HG03064 (cell line): ENCODE measurements around the gene MACROH2A1.

ENCODE experiments used
- ATAC-seq: cut with Tn5 transposase; IDR thresholded peaks from one replicate; pipeline ENCODE4 v1.9.1; 2021; ENCODE audit warnings: low read depth; ENCODE audit not compliant: unreplicated experiment

Gene MACROH2A1

DNA sequence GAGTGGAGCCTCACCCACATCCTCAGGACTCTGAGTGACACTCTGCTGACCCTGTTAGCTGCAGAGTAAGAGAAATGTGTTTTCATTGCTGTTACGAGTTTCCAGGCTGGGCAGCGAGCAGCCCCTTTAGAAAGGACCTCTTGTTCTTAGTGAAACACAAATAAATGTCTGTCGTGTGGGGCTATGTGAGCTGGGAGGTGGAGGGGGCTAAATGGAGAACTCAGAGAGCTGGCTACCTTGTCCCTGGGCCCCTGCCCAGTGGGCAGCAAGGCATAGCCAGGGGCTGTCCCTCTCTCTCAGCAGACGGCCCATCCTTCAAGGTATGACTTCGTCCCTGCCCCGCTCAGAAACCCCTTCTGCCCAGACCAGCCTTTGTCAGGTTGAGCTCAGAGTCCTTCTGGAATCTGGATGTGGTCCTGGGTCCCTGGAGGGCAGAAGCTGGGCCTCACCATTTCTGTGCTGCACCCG lies 38.0 kb upstream of the MACROH2A1 start:
- no peak for ATAC-seq

DNA sequence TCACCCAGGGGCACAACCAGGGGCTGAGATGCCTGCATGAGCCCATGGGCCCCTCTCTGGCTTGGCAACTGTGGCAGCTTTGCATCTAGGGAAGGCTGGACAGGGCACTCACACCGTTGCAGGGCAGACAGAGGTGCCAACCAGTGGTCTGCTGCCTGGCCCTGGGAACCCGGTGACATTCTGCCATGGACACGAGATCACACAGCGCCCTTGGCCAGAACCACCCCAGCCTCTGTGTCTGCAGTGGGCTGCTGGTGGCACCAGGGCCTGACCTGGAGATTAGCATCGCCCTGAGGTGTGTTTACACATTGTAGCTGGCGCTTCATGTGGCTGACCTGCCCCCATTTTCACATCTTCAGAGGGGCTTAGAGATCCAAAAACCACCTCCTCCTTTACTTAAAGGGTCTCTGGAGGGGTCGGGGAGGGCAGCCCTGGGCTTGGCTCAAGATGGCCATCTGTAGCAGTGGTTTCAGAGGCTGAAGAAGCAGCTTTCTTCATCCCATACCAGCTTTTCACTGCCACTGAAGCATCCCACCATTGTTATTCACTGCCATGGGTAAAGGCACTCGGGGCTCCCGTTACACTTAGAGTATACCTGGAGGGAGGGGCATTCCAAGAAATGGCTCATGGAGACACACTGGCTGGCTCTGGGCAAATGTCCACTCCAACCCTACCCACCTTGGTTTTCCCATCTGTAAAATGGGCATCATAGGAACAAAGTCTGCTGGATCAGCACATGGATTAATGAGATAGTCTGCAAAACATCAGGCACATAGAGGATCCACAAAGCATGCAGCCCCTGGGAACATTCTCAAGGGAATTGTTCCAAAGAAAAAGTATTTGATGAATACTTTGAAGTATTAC lies 36.7 kb upstream of the MACROH2A1 start:
- no peak for ATAC-seq

DNA sequence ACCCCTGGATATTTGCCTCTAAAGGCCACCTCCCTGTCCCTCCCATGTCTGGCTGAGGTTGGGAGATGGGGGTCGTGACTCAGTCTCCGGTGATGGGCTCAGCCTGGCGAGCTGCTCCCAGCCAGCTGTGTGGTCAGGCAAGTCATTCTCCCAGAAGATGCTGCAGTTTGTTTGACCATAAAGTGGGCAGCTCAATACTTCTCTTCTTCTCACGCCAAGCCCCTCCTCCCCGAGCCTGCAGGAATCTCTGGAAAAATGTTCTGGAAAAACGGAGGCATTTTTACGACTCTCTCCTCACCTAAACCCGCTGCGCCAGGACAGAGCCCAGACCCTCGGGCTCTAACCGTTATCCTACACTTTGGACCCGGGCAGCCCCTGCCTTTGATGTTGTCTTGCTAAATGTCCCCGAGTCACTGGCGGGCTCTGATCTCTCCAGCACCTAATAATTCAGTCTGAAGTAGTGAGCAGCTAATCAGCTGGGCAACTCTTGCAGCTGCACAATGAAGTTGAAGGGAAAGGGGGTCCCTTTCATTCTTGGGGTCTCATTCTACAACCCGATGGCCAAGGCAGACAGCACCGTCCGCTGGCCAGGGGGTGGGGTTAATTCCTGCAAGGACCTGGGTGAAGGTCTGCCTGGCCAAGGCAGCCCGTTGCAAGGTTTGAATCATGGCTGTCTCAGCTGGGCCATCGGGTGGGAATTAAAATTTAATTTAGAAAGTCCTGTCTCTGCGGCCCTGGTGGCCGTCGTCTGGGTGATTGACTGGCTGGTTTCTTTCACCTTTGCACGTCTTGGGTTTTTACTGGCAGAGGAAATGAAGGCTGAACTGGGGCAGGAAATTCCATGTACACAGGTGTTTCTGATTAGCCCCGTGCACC lies 35.8 kb upstream of the MACROH2A1 start:
- no peak for ATAC-seq

DNA sequence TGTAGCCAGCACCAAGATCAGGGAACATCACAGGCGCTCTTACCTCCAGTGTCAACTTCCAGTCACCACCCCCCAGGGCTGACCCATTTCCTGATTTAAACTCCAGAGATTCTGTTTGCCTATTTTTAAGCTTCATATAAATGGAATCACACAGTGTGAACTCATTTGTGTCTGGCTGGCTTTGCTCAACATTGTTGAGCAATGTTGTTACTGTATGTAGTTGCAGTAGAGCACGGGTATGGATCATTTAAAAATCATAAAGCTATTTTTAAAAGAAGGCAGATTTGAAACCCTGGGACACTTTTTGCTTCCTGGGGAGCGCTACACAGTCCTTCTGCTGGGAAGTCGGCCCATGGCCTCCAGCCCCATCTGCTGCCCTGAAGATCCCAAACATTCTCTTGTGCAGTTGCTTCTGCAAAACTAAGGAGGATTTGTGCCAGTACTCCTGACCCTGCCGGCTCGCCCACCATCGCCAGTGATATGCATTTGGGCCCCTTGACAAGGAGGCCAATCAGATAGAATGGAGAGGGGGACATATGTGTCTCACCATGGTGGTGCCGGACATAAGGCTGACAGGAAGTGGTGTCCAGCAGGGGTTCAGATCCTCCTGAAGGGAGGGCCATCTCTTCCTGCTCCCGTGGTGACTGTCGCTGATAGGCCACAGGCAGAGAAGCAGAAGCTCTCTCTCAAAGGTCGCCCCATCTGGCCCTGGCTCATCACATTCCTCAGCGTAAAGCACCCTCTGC lies 34.8 kb upstream of the MACROH2A1 start:
- ATAC-seq = no peak

DNA sequence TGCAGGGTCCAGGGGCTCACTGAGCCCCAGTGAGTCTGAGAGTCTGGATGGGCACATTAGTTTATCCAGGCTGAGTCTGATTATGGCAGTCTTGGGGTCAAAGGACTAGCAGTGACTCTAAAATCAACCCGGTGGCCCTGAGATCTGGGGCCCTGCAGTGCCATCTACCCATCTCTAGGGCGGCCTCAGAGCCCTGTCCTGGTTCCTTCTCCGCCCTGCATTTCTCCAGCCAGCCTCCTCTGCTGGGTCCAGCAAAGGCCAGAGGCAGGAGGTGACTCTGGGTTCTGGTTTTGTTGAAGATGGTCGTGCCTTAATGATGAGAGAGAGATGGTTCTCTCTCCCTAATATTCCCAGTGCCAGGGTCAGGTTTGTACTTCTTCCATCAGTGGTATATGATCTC lies 33.1 kb upstream of the MACROH2A1 start:
- ATAC-seq = no peak

DNA sequence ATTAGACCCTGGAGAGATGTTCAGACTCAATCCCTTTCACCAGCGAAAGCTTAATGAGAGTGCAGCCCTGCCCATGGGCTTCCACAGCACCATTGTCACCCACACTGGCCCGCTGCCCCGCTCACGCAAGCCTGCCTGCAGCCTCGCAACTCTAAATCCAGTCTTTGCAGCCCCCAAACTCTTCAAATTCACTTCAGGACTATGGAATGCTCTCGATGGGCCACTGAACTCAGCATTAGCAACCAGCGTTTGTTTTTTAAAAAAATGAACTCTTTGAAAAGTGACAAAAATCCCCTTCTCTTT lies 31.1 kb upstream of the MACROH2A1 start:
- no peak for ATAC-seq

DNA sequence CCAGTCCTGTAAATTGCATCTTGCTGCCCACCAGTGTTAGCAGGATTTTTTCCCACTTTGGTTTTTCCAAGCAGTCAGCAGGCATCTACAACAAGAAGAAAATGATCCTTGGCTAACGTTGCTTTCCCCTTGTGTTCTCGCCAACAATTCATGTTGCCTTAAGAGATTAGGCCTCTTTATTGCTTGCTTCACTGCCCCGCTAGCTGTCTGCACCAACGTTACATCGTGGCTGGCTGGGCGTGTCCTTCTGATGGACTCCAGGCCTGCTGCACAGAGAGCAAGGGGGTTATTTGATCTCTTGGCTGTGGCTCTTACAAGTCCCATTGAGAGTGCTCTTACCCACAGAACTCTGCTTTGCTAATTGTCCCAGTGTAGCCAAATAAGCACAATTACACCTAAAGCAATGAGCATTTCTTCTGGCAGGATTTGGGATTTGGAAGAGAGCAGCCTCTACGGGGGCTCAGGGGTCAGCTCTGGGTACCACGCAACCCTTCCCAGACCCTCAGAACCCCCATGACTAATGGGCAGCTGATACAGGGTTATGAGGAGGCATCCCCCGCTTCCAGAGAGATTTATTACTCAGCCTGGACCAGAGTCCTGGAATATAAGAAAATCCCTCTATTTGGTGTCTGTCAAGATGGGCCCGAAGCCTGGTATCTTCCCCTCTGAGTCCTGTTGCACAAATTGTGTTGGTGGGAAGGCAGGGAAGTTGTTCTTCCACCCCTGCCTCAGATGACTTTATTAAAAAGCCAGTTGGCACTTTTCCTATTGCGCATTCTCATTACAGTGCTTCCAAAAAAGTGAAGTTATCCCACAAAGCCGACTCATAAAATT lies 30.5 kb upstream of the MACROH2A1 start:
- ATAC-seq = no peak

DNA sequence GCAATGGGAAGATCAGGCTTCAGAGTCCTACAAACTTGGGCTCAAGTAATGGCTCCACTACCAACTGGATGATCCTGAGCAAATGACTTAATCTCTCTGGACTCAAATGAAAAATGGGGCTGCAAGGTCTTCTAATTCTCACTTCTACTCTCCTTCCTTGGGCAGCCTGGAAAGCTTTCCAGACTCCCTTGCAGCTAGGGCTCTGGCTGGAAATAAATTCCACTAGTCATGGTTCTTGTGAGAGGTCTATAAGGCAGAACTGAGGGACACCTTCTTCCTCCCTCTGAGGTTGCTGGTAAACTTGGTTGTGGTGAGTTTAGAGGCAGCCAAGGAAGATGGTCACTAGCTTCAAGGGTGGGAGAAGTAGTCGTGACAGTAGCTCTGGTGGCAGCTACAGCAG lies 29.6 kb upstream of the MACROH2A1 start:
- ATAC-seq = no peak

DNA sequence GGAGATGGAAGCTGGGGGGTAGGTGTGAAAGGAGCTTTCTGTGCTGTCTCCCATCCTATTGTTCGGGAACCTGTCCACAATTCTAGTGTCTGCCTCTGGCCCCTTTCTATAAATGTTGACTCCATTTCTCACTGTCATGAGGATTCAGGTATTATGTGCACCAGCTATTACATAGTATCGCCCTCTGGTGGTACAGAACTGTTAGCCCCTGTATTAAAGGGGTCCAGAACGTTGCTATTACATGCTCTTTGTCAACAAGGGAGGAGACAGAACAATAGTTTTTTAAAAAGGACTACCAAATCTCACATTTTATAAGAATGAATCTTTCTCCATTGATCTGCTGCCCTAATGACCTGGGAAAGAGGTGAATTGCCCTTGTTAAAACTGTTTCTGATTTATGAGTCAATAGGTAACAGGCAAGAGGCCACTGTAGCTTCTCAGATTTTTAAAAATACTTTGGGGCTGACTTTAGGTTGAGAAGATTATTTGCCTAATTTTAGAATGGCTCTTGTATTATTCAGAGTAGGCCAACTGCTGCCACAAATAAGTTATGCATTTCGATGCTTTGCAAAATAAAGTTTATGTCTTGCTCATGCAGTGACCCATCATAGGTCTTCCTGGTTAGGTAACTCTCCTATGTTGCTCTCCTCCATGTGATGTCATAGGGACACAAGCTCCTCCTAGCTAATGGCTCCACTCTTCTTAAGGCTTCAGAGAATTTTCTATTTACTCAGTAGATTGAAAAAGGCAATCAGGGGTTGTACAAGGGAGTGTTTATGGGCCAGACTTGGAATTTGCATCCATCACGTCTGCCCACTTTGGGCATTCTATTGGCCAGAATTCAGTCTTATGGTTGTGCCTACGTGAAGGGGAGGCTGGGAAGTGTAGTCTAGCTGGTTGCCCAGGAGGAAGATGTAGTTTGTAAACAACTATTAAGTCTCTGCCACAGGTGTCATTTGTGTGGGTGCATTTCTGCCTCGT lies 27.4 kb upstream of the MACROH2A1 start:
- no peak for ATAC-seq

DNA sequence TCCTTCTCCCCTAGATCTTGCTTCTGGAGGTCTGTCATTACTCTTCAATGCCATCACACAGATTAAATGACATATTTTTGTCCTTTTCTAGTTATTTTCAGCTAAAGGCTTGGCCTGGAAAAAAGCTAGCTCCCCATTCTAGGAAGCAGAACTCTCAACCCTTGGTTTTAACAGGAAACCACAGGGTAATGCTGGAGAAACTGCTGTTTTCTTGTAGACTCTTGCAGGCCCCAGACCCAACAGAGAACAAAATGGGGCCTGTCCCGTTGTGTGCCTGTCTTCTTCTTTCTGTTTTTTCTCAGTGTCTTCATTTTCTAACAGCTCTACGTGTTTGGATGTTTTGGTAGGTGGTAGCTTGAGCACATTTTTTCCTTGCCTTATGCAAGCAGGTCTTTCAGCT lies 26.6 kb upstream of the MACROH2A1 start:
- no peak for ATAC-seq

DNA sequence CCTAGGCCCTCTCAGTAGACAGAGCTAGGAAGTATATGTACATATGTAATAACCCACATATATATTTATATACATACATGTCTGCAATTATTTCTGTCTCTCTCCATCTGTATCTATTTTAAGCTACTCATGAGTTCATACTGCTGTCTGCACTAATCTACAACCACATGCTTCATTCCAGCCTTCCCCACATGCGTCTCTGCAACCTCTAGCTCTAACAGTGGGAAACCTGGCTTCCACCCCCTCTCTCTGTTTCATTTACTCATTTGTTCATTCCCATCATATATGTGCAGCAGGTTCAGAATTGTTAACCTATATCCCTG lies 24.8 kb upstream of the MACROH2A1 start:
- no peak for ATAC-seq

DNA sequence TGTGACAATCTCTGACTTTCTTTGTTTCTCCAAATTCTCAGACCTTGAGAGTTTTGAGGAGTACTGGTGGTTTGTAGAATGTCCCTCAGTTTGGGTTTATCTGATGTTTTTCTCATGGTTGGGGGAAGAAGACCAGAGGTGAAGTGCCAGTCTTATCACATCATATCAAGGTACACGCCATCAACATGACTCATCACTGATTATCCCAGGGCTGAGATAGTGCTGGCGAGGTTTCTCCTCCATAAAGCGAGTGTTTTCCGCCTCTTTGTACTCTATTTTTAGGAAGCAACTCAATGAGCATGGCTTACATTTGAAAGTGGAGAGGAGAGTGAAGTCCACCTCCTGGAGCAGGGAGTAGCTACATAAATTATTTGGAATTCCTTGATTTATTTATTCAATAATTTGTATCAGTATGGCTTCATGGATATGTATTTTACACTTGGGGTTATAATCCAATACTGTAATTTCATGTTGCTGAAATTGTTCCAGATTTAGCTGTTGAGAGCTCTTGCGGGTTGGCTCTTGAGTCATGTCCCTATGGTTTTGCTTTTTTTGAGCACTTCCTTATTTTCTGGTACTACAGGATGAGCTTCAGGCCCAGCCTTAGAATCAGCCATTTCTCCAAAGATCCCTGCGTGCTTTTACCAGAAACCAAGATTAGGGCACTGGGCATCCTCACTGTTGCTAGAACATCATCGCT lies 24.3 kb upstream of the MACROH2A1 start:
- no peak for ATAC-seq

DNA sequence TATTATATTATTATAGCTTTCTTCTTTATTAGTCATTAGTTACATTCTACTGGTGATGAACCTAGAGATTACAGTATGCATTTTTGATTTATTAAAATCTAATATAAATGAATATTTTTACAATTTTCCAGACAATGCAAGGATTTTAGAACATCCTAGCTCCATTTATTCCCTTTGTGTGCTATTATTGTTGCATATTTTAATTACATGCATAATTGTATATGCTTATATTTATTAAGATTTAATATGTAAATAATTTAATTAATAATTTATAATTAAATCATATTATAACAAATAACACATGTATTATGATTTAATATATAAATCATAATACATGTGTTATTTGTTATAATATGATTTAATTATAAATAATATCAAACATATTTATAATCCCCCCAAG lies 23.4 kb upstream of the MACROH2A1 start:
- no peak for ATAC-seq

DNA sequence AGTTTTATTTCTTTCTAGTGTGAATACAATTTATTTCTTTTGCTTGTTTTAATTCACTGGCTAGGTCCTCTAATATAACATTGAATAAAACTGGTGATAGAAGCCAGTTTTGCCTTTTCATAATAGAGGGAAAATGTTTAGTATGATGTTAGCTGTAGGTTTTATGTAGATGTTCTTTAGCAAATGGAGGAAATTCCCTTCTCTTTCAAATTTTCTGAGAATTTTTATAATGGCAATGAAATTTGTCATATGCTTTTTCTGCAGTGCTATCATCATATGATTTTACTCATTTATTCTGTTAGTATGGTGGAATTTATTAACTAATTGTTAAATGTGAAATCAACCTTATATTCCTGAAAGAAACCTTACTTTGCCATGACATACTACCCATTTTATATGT lies 18.1 kb upstream of the MACROH2A1 start:
- ATAC-seq = no peak

DNA sequence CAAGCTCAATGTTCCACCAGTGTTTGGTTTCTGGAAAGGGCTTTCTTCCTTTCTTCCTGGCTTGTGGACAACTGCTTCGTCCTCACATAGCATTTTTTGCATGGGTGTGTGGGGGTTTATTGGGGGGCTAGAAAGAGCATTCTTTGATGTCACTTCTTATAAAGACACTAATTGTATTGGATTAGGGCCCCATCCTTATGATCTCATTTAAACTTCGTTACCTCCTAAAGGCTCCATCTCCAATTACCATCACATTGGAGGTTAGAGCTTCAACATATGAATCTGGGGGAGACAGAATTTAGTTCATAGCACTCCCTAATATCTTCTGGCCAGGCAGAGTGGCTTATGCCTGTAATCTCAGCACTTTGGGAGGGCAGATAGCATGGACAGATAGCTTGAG lies 6.1 kb upstream of the MACROH2A1 start:
- ATAC-seq = no peak

DNA sequence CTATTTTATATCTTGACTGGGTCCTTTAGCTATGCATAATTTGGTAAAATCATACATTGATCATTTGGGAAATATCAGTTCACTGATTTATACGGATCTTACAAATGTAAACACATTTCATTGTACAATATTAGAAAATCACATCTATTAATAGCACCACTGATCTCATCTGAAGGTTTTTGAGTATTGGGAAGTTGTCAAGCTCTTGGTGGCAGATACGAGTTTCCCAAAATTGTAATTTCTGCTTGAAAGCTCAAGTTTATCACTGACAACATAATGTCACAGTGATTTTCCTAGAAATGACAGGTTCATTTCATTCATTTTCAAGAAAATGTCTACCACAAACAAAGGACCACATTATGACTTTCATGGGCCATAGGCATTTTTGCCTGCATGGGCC lies 3.0 kb upstream of the MACROH2A1 start:
- ATAC-seq = no peak

DNA sequence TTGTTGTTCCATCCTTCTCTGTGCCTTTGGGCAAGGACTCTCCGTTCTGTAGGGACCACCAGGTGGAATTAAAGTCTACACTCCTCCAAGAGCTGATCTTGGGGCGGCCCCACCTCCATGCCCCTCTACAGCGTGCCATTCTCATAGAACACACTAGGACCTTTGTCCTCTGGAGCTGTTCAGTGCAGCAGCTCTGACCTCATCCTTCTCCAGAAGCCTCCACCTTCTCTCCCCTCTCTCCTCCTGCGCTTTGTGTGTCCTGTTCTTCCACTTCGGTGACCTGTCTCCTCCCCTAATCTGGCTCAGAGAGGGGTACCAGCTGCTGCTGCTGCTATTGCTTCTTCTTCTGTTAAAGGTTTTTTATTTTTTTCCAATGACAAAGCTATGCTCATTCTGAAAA lies 1.8 kb upstream of the MACROH2A1 start:
- no peak for ATAC-seq

DNA sequence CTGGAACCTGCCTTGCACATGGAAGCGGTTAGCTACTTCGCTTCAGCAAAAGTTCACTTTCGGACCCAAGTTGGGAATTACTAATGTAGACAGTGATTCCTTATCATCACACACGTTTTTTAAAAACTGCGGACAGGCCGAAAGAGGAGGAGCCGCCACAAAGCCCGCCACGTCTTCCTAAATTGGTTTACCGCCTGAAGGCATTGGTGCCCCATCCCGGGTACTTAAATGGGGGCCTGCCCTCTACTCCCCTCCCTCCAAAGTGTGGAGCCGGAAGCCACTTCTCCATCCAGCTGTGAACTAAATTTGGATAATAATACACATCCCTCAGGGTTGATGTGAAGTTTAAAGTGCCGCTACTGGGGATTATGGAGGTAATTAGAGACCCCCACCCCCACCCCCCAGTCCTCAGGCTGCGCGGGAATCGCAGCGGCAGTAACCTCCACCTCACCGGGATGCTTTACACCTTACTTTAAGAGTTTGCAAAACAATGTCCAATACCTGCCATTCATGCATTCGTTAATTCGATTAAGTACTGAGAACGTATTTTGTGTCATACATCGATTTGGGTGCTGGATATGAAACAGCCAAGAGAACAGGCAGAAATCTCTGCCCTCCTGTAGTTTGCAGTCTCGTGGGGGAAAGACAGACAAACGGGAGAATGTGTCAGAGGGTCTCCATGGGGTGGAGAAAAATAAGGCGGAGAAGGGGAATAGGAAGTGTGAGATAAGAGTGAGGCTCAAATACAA lies 937 bp upstream of the MACROH2A1 start:
- ATAC-seq = no peak
